Measurements from ENCODE around the gene RGL3.

RGL3 gene

DNA sequence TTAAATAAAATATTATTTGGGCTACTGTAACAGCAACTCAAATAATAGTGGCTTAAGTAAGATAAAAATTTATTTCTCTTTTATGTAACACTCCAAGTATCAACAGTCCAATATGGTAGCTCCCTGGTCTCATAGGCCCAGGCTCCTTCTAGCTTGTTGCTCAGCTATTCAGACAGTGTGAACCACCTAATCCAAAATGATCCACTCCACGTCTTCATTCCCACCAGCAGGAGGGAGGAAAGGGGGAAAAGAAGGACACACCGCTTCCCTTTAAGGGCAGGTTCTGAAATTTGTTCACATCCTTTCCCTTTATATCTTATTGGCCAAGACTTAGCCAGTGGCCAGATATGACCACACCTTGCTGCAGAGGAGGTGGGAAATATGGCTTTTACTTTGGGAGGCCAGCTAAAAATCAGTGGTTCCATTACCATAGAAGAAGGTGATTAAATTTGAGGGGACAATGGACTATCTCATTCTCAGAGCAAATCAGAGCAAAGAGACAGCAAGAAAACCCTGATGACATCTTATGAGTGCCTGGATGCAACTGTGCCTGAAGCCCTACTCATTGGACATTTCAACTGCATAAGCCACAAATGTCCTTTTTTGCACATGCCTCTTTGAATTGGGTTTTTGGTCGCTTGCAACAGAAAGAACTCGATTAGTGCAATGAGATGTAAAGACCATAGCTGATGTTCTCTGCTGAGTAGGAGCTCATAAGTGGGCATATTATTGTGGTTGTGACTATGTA lies 28.0 kb downstream of the RGL3 start:
- H3K27me3 ChIP-seq (ENCODE audit: insufficient read depth, low read length): peaks cover 16% of the 10 kb centered on the region; the same call in 1 of the 2 replicates
- no peak overlapping the region for H3K4me3 ChIP-seq (ENCODE audit: low read depth, low read length, poor library complexity, severe bottlenecking)
- TF ChIP-seq, protein P1, sequence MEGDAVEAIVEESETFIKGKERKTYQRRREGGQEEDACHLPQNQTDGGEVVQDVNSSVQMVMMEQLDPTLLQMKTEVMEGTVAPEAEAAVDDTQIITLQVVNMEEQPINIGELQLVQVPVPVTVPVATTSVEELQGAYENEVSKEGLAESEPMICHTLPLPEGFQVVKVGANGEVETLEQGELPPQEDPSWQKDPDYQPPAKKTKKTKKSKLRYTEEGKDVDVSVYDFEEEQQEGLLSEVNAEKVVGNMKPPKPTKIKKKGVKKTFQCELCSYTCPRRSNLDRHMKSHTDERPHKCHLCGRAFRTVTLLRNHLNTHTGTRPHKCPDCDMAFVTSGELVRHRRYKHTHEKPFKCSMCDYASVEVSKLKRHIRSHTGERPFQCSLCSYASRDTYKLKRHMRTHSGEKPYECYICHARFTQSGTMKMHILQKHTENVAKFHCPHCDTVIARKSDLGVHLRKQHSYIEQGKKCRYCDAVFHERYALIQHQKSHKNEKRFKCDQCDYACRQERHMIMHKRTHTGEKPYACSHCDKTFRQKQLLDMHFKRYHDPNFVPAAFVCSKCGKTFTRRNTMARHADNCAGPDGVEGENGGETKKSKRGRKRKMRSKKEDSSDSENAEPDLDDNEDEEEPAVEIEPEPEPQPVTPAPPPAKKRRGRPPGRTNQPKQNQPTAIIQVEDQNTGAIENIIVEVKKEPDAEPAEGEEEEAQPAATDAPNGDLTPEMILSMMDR (IDR thresholded peaks at IDR 0.05; ENCODE audit: low read length): no peak
- TF ChIP-seq EZH2 (IDR thresholded peaks at IDR 0.05; ENCODE audit: borderline replicate concordance, low read length): no peak
- H2AFZ ChIP-seq (ENCODE audit: low read length): no peak overlapping the region
- H3K9ac ChIP-seq (ENCODE audit: low read length): no peak overlapping the region
- H3K4me1 ChIP-seq (ENCODE audit: insufficient read depth, low read length, severe bottlenecking): peaks cover 11% of the 10 kb centered on the region
- no peaks in the 10 kb centered on the region for H3F3A ChIP-seq (ENCODE audit: insufficient read depth, low read length)
- no peak overlapping the region for H3K4me2 ChIP-seq (ENCODE audit: low read length)
- H3K9me2 ChIP-seq (ENCODE audit: low read depth, low read length): no peaks in the 10 kb centered on the region
- no peaks in the 10 kb centered on the region for H3K79me2 ChIP-seq (ENCODE audit: insufficient read depth, low read length)
- no peaks in the 10 kb centered on the region for H4K20me1 ChIP-seq (ENCODE audit: insufficient read depth, low read length)
- no peak overlapping the region for H3K27ac ChIP-seq (ENCODE audit: low read depth, low read length, poor library complexity, severe bottlenecking)
- H3K36me3 ChIP-seq (ENCODE audit: insufficient read depth, low read length): no peaks in the 10 kb centered on the region; the same call in 1 of the 2 replicates
- H3K9me3 ChIP-seq (ENCODE audit: low read length): 0 out of 2 replicates have a peak, but pooled peaks cover 4% of the 10 kb centered on the region

DNA sequence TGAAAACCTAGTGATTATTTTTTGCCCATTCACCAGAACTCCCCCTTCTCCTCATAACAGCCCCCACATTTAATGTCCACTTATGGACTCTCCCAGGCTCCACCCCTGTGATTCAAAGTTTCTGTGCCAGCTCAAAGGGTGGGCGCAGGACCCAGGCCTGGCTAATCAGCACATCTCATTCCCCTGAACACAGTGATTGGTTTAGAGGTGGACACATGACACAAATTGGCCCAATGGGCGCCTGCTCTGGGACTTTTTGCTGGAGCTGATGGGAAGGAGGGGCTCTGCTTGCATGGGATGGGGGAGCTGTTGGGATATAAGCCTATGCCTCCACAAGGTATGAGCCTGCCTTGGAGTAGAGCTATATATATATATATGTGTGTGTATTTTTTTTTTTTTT lies 28.8 kb downstream of the RGL3 start:
- H3K4me1 ChIP-seq (ENCODE audit: insufficient read depth, low read length, severe bottlenecking): peaks cover 11% of the 10 kb centered on the region
- H3K9me3 ChIP-seq (ENCODE audit: low read length): 0 out of 2 replicates have a peak, but pooled peaks cover 4% of the 10 kb centered on the region
- H3K79me2 ChIP-seq (ENCODE audit: insufficient read depth, low read length): no peaks in the 10 kb centered on the region
- no peaks in the 10 kb centered on the region; the same call in 1 of the 2 replicates for H3K36me3 ChIP-seq (ENCODE audit: insufficient read depth, low read length)
- H3K9me2 ChIP-seq (ENCODE audit: low read depth, low read length): no peaks in the 10 kb centered on the region
- no peak overlapping the region for H3K9ac ChIP-seq (ENCODE audit: low read length)
- H3K4me2 ChIP-seq (ENCODE audit: low read length): no peak overlapping the region
- peaks cover 16% of the 10 kb centered on the region; the same call in 1 of the 2 replicates for H3K27me3 ChIP-seq (ENCODE audit: insufficient read depth, low read length)
- H3K27ac ChIP-seq (ENCODE audit: low read depth, low read length, poor library complexity, severe bottlenecking): no peak overlapping the region
- H4K20me1 ChIP-seq (ENCODE audit: insufficient read depth, low read length): no peaks in the 10 kb centered on the region
- TF ChIP-seq, protein P1 (IDR thresholded peaks at IDR 0.05; ENCODE audit: low read length): no peak
- TF ChIP-seq EZH2 (IDR thresholded peaks at IDR 0.05; ENCODE audit: borderline replicate concordance, low read length): no peak
- no peak overlapping the region for H3K4me3 ChIP-seq (ENCODE audit: low read depth, low read length, poor library complexity, severe bottlenecking)
- H2AFZ ChIP-seq (ENCODE audit: low read length): no peak overlapping the region
- no peaks in the 10 kb centered on the region for H3F3A ChIP-seq (ENCODE audit: insufficient read depth, low read length)

DNA sequence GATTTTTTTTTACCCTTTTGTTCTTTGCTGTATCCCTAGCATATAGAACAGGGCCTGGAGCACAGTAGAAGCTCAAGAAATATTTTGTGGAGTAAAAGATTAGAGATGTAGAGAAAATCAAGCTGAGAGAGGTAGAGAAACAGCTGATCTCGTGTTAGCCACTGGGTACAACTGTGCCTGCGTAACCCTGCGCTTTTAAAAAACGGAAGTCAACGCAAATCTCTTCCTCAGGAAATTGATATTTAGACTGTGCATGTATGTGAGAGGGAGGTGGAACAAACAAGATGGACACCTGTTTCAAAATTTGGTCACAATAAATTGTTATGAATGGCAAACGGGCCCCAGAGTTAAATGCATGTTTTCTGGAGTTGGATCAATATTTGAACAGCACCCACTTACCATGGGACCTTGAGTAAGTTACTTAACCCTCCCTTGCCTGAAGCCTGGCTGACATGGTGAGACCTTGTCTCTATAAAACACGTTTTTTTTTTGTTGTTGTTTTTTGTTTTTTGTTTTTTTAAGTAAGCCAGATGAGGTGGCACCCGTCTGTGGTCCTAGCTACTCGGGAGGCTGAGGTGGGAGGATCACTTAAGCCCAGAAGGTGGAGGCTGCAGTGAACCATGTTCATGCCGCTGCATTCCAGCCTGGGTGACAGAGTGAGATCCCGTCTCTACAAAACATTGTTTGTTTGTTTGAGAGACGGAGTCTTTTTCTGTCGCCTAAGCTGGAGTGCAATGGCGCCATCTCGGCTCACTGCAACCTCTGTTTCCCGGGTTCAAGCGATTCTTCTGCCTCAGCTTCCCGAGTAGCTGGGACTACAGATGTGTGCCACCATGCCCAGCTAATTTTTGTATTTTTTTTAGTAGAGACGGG lies 31.7 kb downstream of the RGL3 start:
- peaks cover 8% of the 10 kb centered on the region; the same call in 1 of the 2 replicates for H3K27me3 ChIP-seq (ENCODE audit: insufficient read depth, low read length)
- TF ChIP-seq, protein P1 (IDR thresholded peaks at IDR 0.05; ENCODE audit: low read length): no peak
- no peak for TF ChIP-seq EZH2 (IDR thresholded peaks at IDR 0.05; ENCODE audit: borderline replicate concordance, low read length)
- peak overlapping the region; percentile 38 for H3K27ac ChIP-seq (ENCODE audit: low read depth, low read length, poor library complexity, severe bottlenecking)
- no peak overlapping the region for H3K4me3 ChIP-seq (ENCODE audit: low read depth, low read length, poor library complexity, severe bottlenecking)
- no peaks in the 10 kb centered on the region for H4K20me1 ChIP-seq (ENCODE audit: insufficient read depth, low read length)
- H3K9ac ChIP-seq (ENCODE audit: low read length): no peak overlapping the region
- H3K9me3 ChIP-seq (ENCODE audit: low read length): 0 out of 2 replicates have a peak, but pooled peaks cover 4% of the 10 kb centered on the region
- H3F3A ChIP-seq (ENCODE audit: insufficient read depth, low read length): no peaks in the 10 kb centered on the region
- no peaks in the 10 kb centered on the region for H3K79me2 ChIP-seq (ENCODE audit: insufficient read depth, low read length)
- H2AFZ ChIP-seq (ENCODE audit: low read length): no peak overlapping the region
- H3K4me2 ChIP-seq (ENCODE audit: low read length): no peak overlapping the region; the same call in 1 of the 2 replicates
- H3K36me3 ChIP-seq (ENCODE audit: insufficient read depth, low read length): no peaks in the 10 kb centered on the region; the same call in 1 of the 2 replicates
- peaks cover 25% of the 10 kb centered on the region for H3K4me1 ChIP-seq (ENCODE audit: insufficient read depth, low read length, severe bottlenecking)
- H3K9me2 ChIP-seq (ENCODE audit: low read depth, low read length): no peaks in the 10 kb centered on the region

All from OCI-LY1 (cell line).